HG03571 (cell line): ENCODE data around the gene NCR2.

ENCODE experiments used
- ATAC-seq: cut with Tn5 transposase; IDR thresholded peaks from one replicate; pipeline ENCODE4 v1.9.1; 2021; ENCODE audit not compliant: unreplicated experiment

The NCR2 gene

GRCh38 chr6:41327177-41327576, 8.2 kb upstream of the NCR2 start:
- ATAC-seq = no peak

GRCh38 chr6:41331401-41332150, 3.8 kb upstream of the NCR2 start:
- no peak for ATAC-seq

- ATAC-seq = no peak
These were observed 3.2 kb upstream of the NCR2 start for GRCh38 chr6:41332241-41332640.

DNA sequence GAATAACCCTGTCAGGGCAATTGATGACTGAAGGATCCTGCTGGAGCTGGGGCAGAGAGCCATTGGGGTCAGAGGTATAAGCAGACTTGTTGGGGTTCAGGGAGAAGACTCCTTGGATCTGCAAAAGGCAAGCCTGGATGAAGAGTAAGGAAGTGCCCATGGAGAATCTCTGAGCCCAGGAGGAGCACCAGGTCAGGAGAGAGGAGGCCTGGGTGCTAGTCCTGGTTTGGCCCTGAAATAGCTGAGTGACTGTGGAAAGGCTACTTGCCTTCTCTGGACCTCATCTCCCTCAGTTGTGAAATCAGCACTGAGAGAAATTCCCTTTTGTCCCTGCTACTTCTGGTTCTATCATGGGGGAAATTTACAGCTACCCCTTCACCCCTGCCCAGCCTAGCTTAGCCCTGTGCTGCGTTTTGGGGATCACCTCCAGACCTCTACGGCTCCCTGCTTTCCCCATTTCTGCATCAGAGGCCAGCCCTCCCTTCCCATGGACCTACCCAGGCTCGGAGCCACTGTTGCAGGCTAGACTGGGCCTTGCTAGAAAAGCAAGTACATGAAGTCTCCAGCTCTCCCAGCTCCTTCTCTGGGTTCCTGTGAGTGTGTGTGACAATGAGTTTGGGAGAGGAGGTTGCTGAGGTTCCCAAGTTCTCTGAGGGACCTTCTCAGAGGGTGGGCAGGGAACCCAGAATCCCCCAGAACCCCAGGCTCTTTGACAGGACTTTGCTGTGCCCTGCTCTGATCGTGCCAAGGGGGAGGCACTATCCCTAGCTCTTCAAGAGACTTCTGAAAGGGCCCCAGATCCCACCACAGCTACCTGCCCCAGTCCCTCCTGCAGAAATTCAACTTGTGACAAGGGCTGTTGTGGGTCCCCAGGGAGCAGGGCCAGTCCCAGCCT, 2.3 kb upstream of the NCR2 start:
- ATAC-seq = no peak

DNA sequence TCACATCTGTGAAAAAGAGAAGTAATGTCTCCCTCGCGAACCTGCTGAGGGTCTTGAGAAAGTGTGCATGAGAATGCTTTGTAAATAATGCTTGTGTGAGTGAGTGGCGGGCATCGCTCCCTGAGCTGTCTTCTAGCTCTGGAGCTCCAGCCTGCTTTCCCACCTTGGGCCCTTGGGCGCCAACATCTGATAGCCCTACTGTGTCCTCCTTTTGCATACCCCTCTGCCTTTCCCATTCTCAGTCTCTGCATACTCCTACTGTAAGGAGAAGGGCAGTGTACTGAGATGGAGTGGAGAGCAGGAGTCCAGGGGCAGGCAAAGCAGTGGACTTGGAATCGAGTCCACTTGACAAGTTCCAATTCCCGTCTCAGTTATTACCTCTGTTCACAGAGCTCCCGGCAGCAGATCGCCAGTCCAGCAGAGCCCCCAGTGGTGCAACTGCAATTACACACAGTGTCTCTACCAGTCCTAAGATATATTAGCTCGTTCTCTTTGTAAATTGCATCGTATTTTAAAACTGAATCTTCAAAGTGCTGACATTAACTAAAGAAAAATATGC, 847 bp upstream of the NCR2 start:
- ATAC-seq = no peak

DNA sequence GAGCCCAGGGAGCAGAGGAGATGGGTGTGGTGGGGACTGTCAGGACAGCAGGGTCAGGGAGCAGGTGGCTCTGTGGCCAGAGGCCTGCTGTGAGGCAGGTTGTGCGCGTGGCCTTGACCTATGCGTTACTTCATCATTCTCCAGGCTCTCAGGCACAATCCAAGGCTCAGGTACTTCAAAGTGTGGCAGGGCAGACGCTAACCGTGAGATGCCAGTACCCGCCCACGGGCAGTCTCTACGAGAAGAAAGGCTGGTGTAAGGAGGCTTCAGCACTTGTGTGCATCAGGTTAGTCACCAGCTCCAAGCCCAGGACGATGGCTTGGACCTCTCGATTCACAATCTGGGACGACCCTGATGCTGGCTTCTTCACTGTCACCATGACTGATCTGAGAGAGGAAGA, 535 bp downstream of the NCR2 start:
- no peak for ATAC-seq

- ATAC-seq = no peak
These were observed 1.4 kb downstream of the NCR2 start for GRCh38 chr6:41336824-41337223.

GRCh38 chr6:41337709-41338108, 2.3 kb downstream of the NCR2 start:
- no peak for ATAC-seq

- no peak for ATAC-seq
These were observed 3.3 kb downstream of the NCR2 start for GRCh38 chr6:41338659-41339058.

GRCh38 chr6:41341580-41341979, 6.2 kb downstream of the NCR2 start:
- ATAC-seq = no peak

DNA sequence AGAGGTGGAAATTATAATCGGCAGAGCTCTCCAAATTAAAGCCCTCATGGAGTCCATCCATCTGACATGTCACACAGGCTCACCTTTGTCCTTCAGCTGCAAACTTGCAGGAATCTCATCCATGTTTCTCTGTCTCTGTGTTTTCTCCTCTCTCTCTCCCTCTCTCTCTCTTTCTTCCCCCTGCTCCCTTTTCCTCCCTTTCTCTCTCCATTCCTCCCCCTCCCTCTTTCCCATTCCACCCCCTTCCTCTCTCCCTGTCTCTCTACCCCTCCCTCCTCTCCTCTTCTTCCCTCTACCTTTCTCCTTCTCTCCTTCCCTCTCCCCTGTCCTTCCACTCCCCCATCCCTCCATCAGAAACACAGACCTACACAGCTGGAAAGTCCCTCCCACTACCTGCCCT, 6.8 kb downstream of the NCR2 start:
- no peak for ATAC-seq

- ATAC-seq = no peak
These were observed 8.3 kb downstream of the NCR2 start for GRCh38 chr6:41343641-41344187.

- no peak for ATAC-seq
These were observed 9.5 kb downstream of the NCR2 start for GRCh38 chr6:41344876-41345275.

DNA sequence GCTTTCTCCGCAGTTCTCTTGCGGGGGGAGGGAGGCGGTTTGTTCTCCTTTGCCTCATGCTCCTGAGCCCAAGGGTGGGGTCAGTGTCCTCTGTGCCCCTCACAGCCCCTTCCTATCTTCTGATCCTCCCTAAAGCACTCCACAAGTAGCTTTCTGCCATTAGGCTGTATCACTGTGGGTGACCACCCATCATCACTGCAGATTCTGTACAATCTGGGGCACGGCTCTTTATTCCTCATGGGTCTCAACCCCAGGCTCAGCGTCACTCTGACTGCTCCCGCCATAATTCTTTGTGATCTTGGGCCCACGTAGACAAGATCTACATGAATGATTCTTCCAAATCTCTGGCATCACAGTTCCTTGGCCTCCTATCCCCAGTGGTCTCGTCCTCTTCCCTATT, 10.5 kb downstream of the NCR2 start:
- ATAC-seq = no peak

DNA sequence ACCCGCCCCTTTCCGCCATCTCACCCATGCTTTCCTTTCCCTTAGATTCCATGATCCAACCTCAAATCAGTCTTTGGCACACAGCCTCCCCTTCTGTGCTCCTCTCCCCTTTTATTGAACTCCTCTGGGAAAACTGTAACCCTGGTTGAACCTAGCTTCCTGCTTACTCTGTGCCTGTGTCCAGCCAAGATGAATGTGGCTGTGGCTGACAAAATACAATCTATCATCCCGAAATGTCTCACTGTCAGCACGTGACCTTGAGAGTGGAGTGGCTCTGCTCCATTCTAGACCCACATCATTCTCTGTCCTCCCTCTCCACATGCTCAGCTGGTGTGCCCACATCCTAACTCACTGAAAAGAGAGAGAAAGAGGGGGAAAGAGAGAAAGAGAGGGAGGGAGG, 11.0 kb downstream of the NCR2 start:
- no peak for ATAC-seq

DNA sequence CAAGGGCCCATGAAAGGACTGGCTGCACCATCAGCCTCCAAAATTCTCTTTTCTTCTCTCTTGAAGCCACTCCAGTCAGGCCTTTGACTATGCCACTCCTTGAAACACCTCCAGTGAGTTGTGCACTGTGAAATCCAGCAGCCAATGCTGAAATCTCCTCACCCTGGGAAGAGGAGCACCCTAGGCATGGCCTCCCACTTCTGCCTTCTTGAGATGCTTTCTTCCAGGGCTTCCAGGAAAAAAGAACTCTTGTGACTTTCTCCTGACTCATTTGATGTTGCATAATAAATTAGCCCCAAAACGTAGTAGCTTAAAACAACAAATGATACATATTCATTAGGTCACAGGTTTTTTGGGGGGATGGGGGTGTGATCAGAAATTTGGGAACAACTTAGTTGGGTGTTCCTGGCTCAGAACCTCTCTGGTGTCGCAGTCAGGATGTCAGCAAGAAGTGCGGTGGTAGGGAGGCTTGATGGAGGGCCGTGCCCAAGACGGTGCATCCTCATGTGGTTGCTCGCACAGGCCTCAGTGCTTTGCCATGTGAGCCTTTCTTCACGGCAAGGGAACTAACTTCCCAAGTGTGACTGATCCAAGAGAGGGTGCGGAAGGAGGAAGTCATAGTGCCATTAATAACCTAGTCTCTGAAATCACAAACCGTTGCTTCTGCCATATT, 12.1 kb downstream of the NCR2 start:
- no peak for ATAC-seq

- no peak for ATAC-seq
These were observed 13.5 kb downstream of the NCR2 start for GRCh38 chr6:41348934-41349333.

DNA sequence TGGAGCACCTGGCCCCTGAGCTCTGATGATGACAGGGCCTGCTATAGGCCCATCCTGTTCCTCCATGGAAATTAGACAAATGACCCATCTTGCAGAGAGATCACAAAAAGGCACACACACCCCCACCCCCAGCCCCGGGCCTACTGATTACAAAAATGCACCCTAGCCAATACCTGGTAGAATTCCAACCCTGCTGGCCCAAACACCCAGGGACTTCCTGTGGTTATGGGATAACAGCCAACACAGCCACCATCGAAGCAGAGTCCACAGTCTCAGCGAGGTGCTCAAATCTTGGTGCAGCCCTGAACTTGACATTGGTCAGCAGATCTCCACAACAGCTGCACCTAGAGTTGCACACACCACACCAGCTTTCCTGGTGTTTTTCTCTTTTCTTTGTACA, 17.0 kb downstream of the NCR2 start:
- ATAC-seq = no peak

- ATAC-seq = no peak
These were observed 17.5 kb downstream of the NCR2 start for GRCh38 chr6:41352907-41353306.

- no peak for ATAC-seq
These were observed 17.9 kb downstream of the NCR2 start for GRCh38 chr6:41353333-41353732.

- no peak for ATAC-seq
These were observed 20.5 kb downstream of the NCR2 start for GRCh38 chr6:41355952-41356351.
